HG03139 (cell line): ENCODE measurements around the gene NOTUM.

Experiments
- ATAC-seq: cut with Tn5 transposase; IDR thresholded peaks from one replicate; pipeline ENCODE4 v1.9.1; 2021; ENCODE audit not compliant: unreplicated experiment

Gene NOTUM

DNA sequence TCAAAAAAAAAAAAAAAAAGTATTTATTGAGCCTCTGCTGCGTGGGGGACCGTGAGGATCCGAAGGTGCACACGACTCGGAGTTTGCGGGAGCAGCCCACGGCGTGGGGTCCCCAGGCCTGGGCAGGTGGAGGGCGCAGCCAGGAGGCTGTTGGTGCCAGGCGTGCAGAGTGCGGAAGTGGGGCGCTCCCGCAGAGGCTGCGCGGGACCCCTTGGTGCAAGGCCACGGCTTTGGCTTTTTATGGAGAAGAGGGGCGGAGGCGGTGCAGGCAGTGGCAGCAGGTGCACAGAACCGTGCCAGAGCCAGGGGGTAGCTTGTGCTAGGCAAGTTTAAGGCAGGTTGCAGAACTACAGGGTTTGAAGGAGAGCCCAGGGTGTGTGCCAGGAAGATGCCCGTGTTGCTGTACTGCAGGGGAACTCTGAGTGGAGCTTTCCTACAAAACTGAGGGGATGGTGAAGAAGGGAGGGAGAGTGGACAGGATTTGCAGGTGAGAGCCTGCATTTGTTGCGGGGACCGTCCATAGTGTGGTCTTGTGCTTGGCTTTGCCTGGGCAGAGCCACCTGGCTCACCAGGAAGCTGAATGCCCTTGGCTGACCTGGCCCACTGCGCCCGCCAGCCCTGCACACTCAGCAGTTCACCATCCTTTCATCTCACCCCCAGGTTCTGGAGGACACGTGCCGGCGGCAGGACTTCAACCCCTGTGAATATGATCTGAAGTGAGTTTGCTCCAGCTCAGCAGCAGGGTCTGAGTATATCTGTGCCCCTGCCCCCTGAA is 17.7 kb upstream of the NOTUM start:
- ATAC-seq = no peak

DNA sequence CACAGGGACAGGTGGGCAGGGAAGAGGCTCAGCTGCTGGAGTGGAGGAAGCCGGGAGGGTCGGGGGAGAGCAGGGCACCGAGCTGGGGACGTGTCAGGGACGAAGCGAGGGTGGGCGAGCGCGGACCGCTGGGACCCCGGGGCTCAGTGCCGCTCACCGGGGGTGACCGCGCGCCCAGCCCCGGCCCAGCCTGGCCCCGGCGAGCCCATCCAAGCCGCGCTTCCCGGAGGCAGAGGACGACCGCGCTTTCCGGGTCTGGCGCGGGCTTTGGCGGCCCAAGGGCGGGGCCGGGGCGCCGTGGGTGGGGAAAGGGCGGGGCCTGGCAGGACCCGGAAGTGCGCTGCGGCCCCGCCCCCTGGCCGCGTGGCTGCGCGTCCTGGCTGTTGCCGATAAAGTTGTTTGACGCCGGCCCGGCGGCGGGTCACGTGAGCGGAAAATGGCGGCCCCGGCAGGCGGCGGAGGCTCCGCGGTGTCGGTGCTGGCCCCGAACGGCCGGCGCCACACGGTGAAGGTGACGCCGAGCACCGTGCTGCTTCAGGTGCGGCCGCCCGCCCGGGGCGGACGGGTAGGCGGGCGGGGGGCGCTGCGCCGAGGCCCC is 16.3 kb upstream of the NOTUM start, which contains the start of gene ASPSCR1:
ASPSCR1 (plus strand) TSS at position 419 of the 598 bp plus-strand sequence; CDS start at position 437, 18 bp downstream.
- ATAC-seq = peak; percentile 60

DNA sequence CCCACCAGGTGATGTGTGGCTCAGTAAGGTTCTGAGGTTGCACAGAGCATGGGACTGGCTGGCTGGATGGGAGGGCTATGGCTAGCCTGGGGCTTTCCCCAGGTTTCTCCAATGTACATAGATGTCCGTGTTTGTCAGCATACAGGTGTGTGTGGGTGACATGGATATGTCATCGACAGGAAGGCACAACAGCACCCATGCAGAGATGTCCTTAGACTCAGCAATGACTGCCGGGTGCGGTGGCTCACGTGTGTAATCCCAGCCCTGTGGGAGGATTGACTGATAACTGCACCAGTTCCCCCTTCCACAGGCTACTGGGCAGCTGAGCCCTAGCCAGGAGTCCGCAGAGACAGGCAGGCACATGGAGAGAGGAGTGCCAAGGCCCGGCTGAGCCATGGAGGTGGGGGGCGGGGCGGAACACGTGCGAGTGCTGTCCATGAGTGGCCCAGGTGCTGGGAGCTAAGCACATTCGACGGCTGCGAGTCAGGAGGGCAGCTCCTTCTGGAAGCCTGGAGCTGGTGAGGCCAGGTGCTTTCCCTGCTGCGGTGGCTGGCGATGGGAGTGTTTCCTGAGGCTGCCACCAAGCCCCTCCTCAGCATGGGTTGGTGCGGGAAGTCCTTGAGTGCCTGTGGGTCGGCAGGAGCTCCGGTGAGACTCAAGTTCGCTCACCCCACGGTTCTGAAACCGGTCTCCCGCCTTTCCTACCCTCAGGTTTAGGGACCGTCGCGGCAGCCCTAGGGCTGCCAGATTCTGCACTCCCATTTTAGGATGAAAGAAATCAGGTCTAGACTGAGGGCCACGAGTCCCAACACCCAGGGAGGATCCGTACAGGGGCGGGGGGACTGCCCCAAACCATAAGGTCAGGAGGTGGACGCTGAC is 15.6 kb upstream of the NOTUM start:
- no peak for ATAC-seq

DNA sequence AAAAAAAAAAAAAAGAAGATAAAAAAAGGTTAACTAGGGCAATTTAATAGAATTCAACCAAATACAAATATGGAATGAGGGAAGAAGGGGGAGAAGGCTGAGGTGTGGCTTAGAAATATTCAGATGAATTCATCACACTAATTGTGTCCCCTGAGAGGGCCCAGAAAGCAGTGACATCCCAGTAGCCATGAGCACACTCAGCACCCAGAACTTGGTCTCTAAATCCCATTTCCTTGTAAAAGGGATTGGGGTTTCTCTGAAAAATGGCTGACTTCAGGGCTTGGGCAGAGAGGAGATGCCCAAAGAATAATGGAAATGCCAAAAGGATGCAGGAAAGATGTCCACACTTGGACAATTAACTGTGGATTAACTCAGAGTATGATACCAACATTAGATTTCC is 12.4 kb upstream of the NOTUM start:
- ATAC-seq = no peak

DNA sequence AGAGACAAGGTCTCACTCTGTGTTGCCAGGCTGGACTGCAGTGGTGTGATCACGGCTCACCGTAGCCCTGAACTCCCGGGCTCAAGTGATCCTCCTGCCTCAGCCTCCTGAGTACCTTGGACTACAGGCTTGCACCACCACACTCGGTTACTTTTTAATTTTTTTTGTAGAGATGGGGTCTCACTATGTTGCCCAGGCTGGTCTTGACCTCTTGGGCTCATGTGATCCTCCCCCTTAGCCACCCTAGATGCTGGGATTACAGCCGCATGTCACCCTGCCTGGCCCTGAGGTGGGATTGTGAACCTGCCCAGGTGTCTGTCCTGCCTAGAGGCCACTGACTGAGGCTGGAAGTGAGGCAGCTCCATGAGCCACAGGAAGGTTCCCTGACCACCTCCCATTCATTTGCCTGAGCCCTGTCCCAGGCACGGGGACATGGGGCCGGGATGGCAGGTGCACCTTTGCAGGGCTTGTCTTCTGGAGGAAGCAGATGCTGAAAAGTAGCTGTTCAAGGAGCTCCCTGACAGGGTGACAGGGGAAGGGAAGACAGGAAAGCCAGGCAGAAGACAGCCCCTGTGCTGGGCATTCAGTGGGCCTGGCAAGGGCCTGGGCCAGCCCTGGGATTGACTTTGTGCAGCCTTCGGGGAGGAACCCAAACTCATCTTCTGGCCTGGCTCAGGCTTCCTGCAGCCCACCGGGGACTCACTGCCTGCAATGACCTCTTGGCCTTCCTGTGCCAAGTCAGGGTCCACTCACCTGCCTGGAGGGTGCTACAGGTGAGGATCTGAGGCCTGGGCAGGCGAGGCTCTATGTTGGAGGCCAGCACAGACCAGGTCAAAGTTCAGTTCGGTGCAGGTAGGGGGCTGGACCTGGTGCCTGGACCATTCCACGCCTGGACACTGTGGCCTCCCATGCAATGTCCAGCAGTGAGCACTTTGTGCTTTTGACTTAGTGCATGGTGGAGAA is 8.1 kb upstream of the NOTUM start:
- ATAC-seq = no peak

DNA sequence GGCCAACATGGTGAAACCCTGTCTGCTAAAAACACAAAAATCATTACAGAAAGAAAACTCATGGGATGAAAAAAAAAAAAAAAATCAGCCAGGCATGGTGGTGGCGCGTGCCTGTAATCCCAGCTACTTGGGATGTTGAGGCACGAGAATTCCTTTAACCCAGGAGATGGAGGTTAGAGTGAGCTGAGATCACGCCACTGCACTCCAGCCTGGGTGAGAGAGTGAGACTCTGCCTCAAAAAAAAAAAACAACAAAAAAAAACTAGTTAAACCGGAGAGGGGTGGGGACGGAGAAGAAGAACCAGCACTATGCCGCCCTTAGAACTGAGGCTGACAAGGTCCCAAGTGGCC is 7.4 kb upstream of the NOTUM start:
- ATAC-seq = no peak

DNA sequence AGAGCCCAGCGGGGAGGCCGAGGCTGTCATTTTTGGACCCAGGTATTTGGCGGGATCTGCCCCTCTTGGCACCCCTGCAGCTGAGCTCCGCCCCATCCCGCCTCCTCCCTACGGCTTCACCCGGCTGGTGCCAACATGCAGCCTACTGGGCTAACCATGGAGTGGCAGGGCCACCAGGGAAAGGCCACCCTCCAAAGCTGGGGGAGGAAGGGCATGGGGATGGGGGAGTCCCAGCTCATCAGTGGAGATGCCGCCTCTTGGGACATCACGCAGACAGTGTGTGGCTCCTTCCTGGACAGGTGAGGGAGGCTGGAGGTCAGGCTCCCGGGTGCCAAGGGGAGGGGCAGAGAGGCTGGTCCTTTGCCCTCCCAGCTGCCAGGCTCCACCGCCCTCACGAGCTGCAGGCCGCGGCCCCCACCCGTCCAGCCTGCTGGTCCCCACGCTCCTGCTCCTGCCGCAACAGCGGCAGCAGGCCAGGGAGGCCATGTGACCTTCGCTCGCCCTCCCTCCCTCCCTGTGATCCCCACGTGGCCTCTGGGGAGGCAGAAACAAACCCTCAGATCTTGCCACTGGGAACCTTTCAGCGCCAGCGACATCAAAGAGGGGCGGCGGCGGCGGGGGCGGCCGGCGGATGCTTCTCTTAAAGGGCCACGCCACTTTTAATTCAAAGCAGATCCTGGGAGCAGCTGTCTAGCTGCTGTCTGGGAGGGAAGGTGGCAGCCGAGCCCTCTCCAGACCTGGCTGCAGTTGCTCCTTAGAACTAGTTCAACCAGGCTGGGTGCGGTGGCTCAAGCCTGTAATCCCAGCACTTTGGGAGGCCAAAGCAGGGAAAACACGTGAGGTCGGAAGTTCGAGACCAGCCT is 6.8 kb upstream of the NOTUM start:
- ATAC-seq = no peak

DNA sequence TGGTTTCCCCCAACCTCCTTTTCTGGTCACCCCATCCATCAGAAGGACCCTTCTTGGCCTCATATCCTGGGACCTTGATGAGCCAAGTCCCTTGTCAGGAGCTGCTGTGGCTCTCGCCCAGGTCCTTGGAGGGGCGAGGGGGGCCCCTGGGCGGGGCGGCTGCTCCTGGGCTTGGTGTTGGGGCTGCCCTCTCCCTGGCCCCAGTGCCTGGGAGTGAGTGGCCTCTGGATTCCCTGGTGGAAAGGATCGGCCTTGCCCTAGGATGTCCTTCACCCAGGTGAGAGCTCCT is 6.2 kb upstream of the NOTUM start:
- ATAC-seq = no peak

DNA sequence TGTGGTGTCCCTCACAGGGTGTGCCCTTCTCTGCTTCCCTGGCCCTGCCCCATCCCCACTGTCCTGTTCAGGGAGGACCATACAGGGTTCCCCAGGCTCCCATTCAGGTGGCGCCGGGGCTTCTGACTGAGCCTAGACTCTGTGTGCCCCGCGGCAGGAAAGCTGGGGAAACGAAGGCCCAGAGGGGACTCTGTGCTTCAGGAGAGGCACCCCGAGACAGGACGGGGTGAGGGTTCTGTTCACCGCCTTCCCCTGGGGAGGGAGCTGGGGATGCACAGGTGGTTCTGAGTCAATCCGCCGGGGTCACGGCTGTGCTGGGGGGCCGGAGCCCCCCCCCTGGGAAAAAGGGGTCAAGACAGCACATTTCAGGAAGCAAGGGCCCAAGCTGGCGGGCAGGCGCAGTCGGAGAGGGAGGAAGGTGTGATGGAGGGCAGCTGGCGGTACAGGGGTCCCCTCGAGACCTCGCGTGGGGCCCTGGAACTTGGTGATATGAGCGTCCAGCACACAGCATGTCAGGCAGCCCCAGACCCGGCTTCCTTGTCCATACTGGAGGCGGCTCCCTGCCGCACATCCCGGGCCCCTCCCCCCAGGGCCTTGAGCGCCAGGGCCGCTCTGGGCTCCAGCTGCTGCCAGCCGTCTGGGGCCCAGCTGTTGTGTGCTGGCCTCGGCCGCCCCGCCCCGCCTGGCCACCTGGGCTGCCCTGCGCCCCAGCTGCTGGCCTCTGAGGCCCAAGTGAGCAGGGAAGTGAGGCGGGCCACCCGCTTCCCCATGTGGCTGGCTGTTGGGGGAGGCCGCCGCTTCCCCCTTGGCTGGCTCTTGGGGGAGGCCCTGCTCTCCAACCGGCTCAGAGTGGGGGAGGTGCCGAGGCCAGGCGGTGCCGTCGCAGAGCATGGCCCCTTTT is 5.6 kb upstream of the NOTUM start:
- no peak for ATAC-seq

DNA sequence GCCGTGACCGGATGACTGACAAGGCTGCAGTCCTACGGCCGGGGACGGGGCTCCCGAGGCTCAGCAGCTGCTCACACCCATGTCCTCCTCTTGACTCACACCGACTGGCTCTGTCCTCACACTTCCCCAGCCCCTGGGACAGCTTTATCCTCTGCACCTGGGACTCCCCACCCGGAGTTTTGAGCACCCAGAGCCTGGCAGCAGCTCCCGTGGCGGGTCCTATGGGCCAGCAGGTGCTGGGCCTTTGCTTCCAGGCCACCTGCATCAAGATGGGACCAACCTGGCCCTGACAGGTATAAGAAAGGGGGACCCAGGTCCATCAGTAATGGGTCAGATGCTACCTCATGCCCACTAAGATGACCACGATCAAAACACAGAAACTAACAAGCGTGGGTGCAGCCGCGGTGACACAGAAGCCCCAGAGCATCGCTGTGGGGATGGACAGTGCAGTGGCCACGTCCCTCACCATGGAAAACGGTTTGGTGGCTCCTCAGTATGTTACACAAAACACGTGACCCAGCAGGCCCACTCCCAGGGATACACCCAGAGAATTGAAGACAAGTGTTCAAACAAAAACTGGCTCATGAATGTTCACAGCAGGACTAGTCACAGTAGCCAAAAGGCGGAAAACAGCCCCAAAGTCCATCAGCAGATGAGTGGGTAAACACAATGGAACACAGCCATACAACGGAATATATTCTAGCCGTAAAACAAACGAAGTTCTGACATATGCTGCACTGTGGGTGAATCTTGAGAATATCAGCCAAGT is 3.3 kb upstream of the NOTUM start:
- no peak for ATAC-seq

DNA sequence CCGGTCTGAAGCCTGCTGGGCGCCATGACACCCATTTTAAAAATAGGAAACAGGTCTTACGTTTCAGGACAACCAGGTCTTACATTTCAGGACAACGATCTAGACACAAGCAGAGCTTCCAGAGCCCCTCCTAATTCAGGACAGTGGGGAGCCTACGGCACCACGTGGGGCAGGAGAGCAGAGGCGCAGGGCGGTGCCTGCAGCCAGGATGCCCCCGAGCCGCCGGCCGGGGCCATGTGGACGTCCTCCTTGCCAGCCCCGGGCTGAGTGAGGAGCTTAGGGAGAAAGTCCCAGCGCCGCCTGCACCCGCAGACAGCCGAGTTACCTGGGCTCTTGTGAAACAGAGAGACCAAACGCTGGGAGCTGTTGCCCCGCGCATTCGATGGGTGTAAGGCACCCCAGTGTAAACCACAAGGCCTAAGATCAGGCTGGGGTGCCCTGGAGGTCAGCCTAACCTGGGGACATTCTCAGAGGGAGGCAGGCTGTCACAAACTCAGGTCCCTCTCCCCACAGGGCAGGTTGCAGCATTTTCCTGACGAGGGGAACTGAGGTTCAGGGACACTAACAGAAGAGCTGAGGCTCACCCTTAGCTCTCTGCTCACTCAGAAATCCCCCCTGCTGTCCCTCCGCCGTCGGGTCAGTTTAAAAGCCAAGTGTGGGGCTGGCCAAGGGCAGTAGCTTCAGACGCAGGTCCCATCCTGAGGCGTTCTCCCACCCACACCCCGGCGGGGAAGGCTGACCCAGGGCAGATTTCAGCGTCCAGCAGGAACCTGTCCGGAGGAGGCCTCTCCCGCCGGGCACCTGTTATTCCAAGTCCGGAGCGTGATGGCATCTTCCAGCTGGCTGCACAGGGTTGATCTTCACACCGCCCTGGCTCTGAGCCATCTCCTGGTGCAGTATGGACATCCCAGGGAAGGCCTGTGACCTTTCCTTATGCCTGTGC is 1.8 kb upstream of the NOTUM start:
- ATAC-seq = no peak

DNA sequence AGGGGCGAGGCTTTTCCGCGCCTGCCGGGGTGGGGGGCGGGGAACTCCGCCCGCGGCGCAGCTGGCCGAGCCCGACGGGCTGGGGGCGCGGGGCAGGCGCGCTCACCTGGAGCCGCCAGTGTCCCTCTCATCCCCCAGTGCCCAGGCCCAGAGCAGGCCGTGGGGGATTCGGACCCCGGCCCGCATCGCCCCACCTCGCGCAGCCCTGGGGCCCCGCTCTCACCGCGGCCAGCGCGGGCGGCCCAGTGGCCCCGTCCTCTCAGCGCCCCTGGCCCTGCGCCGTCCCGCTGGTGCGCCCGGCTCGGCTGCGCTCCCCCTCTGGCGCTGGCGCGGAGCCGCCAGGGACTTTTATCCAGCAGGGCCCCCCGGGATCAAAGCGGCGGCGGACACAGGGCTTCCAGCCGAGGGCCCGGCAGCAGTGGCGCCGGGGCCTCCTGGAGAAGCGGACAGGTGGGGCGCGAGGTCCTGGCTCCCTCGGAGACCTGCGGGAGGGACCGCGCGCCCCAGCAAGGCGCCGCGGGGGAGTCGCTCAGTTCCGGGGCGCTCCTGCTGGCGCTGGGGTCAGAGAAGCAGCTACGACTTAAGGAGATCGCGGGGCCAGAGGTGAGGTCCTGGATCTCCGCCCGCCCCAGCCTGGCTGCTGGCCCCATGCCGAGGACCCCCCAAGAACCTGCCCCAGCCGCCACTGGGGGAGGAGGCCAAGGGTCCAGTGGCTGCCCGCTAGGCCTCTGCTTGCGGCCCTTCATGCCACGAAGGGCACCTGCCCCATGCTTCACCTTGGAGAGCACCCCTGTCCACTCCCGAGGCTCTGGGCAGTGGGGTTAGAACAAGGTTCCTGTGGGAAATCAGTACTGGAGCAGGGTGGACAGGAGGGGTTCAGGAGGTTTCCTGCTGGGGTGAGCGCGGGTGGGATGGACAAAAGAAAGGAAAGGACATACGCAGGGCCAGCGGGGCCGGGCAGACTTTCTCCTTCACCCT is 823 bp upstream of the NOTUM start:
- no peak for ATAC-seq

DNA sequence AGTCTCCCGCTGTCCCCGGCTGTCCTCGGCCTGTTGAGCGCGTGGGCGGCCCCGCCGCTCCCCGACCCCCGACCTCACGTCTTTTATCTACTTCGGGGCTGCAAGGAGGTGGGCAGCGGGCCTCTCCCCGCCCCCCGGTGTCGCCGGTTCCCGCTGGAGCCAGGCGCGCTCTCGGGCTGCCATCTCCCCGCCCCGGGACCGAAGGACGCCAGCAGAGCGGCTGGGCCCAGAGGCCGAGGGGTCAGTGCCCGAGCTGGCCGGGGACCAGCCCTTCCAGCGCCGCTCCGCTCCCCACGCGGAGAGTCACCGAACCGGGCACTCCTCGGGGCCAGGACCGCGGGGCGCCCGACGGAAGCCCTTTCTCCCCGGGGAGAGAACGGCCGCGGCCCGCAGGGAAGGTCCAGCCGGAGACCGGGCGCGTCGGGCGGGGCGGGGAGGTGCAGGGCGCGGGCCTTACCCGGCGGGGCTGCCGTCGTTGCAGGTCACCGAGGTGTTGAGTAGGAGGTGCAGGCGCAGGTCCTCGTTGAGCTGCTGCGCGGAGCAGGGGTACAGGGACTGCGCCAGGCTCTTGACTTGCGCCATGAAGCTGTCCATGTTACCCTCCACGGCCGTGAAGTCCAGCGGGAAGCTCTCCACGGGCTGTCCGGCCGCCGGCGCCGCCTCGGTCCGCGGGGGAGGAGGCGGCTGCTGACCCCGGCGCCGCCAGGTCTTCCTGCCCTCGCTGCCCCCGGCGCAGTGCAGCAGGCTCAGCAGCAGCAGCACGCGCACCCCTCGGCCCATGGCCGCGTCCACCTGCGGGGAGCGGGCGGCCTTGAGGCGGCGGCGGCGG is 643 bp downstream of the NOTUM start:
- ATAC-seq = no peak

DNA sequence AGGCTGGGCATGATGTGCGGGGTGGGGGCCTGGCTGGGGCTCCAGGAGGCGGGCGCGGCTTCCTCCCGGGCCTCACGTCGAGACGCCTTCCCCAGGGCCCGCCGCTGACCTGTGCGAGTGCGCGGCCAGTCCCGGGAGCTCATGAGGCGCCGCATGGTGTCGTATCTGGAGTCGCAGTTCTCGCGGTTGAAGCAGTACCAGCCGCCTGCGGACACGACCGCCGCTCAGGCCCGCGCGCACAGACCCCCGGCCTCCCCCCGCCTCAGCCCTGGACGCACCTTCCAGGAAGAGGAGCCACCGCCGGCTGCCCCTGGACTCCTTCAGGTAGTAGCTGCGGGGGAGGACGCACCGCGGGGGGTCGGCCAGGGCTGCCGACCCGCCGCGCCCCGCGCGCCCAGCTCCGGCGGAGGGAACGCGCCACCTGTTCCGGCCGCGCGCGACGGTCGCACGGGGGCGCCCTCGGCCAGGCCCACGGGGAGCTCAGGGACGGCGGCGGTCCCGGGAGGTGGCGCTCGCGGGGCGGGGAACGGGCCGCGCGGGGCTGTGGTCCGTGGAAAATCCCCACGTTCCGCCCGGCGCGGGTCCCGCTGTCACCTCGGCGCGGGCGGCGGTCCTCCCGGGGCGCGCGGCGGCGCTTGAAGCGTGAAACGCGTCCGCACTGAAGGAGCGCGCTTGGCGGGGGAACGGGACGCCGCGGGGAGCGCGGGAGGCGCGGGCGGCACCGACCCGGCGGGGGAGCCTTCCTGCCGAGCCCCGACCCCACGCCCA is 1.4 kb downstream of the NOTUM start:
- no peak for ATAC-seq
